Fibroblast of pulmonary artery (primary cell): Measurements from ENCODE around the gene JAML.

Experiments used
- DNase-seq: peaks from one replicate; pipeline ENCODE4 v3.0.0-alpha.2; 2010; ENCODE audit warnings: low read depth
- H3K4me3 ChIP-seq: replicated peaks from 2 replicates; pipeline ENCODE4 v1.5.1; 2011; ENCODE audit warnings: low read depth, mild to moderate bottlenecking, control low read depth, low read length, moderate library complexity
- TF ChIP-seq, protein P1 (sequence below): IDR thresholded peaks from 2 replicates; pipeline ENCODE4 v1.5.1; 2011; ENCODE audit warnings: mild to moderate bottlenecking, control low read depth, low read length, inconsistent platforms; ENCODE audit errors: missing control alignments

Gene JAML, protein sequence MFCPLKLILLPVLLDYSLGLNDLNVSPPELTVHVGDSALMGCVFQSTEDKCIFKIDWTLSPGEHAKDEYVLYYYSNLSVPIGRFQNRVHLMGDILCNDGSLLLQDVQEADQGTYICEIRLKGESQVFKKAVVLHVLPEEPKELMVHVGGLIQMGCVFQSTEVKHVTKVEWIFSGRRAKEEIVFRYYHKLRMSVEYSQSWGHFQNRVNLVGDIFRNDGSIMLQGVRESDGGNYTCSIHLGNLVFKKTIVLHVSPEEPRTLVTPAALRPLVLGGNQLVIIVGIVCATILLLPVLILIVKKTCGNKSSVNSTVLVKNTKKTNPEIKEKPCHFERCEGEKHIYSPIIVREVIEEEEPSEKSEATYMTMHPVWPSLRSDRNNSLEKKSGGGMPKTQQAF

DNA sequence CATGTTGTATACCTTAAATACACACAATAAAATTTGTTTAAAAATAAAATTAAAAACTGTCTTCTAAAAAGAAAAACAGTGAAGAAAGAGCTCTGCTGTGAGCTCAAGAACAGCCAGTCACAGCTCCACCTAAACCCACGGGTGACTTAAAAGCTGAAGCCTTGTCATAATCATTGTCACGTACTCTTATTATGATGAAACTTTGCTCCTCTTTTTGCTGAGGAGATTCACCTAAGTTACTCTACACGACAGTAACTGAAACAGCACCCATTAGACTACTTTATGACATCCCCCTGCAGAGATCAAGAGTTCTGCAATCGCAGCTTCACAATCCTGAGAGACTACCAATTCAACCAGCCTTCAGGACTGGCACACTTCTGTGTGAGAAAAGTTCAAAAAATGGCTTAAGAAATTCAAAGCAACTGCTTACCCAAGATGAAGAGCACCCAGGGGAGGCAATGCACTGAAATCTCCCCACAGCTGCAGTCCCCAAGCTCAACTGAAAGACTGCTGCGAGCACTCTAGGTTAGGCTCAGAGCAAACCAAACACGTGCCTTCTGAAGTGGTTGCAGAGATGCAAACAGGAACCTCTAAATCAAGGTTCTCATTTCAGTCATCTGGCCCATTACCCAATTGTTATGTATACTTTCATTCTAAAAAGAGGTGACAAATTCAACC is at the start of gene JAML:
Gene JAML, minus strand, starts transcription at position 501 of the 678 bp plus-strand sequence. CDS start 10,145 bp downstream, outside the sequence.
- DNase-seq: no peak
- no peak within 1 kb of the TSS for H3K4me3 ChIP-seq
- TF ChIP-seq, protein P1, sequence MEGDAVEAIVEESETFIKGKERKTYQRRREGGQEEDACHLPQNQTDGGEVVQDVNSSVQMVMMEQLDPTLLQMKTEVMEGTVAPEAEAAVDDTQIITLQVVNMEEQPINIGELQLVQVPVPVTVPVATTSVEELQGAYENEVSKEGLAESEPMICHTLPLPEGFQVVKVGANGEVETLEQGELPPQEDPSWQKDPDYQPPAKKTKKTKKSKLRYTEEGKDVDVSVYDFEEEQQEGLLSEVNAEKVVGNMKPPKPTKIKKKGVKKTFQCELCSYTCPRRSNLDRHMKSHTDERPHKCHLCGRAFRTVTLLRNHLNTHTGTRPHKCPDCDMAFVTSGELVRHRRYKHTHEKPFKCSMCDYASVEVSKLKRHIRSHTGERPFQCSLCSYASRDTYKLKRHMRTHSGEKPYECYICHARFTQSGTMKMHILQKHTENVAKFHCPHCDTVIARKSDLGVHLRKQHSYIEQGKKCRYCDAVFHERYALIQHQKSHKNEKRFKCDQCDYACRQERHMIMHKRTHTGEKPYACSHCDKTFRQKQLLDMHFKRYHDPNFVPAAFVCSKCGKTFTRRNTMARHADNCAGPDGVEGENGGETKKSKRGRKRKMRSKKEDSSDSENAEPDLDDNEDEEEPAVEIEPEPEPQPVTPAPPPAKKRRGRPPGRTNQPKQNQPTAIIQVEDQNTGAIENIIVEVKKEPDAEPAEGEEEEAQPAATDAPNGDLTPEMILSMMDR: no peak

DNA sequence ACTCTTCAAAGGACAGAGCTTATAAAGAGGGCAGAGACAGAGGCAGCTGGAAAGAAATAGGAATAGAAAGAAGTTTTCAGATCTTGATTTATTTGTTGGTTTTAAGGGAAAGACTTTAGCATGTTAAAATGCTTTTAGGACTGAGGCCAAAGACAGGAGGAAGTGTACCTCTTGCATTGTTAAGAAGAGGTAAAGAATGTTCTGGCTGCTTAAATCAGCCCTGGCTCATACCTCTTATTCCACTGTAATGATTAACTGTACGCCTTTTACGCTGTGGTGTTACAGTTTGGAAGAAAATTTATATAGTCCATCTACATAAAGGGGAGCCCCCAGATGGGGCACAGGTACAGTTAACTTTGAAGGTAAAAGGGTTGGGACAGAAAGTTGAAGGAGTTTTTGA is 49.4 kb upstream of the JAML start:
- H3K4me3 ChIP-seq: no peak overlapping the region
- DNase-seq: no peak
- TF ChIP-seq, protein P1: no peak

DNA sequence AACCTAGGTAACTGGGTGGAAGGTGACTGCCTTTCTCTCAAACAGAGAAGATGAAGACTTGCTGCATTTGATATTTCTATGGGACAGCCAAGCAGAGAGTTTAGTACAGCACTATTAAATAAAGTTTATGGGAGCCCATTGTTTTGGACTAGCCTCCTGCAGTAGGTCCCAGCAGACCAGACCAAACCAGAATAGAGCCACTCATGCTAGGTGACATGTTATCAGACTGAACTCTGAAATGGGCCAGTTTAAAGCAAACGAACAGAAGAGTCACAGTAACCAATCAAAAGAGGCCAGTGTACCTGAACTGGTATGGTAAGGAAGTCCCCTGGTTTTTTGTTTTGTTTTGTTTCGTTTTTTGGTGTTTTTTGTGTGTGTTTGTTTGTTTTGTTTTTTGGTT is 47.2 kb upstream of the JAML start:
- TF ChIP-seq, protein P1: no peak

DNA sequence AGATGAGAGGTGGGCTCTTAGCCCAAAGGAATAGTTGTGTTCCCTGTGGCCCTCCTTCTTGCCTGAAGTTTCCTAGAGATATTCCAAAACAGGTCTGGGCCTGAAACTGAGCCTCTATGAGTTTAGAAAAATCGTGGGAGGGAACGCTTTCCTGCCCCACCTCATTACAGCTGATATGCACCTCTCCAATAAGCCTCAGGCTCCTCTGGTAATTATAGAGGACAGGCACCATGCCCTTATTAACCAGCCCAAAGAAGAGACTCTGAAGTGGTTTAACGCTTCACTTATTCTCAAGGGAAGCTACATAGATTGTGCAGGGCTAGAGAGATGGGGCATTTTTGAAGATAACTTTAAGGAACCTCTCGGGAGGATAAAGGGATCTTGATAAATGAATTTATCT is 42.7 kb upstream of the JAML start:
- no peak for DNase-seq
- TF ChIP-seq, protein P1: no peak
- H3K4me3 ChIP-seq: no peak overlapping the region

More for the DNA sequence above, 47.2 kb upstream of the JAML start:
- no peak overlapping the region for H3K4me3 ChIP-seq
- DNase-seq: no peak

DNA sequence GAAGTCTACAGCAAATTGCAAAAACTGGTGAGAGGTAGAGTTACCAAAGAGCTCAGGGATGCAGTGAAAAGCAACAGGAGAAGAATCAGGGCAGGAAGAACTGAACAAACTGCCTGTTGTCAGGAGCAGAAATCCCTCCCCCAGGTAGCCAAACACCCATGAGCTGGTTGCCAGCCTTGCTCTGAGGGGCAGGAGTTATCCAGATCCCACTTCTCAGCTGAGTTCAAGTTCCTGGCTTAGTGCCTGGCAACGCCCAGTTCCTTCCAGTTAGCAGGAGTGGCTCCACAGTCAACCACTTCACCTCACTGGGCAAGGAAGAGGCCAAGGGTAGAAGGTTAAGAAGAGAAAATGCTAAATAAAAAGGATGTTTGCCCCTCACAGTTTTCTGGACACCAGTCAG is 41.1 kb upstream of the JAML start:
- TF ChIP-seq, protein P1: no peak
- DNase-seq: no peak
- H3K4me3 ChIP-seq: no peak overlapping the region

DNA sequence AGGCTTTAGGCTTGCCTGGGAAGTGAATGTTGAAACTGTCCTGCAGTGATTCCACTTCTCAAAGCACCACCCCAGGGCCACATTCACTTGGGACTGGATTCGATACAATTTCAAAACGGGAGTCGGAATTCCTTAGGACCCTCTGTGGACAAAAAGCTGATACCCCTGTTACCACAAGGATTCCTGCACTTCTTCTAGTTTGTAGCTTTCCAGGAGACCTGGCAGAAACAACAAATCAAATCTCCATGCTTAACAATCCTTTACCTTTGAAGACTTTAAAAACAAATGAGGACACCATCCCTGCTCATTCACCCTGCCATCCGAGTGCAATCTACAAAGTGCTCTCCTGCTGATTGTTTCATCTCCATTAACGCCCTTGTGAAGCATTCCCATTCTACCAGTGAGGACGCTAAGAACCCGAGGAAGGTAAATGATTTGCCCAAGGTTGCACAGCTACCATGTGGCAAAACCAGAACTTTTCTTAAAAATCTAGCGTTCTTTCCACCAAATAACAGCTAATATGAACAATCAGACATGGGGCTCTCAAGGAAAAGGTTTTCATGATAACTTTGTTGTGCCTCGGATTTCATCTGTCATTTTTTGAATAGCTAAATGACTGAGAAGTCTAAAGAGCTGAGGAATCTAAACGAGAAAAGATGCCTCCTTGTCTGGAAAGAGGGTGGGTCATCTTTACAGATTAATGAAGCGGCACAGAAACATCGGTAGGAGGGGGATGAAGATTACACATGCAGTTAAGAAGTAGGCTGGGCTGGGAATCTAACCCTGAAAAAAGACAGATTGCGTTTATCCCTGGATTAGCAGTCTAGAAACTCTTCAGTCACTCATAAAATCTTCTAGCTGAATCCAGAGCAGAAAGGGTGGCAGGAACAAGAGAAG is 40.0 kb upstream of the JAML start:
- TF ChIP-seq, protein P1: no peak
- no peak for DNase-seq
- H3K4me3 ChIP-seq: no peak overlapping the region
